GM13976 (cell line): ENCODE results near the gene DHDH.

ENCODE experiments used
- DNase-seq: peaks from one replicate; pipeline ENCODE4 v3.0.0; 2012; ENCODE audit warnings: low spot score
- in situ Hi-C: fragments of 300-500 bp; cut with MboI; formaldehyde crosslinking; loops from one replicate; pipeline ENCODE4 v1.12.0; 2022; ENCODE audit warnings: low sequenced_read_pairs, mixed read lengths, inconsistent platforms; ENCODE audit not compliant: unreplicated experiment
- TF ChIP-seq, protein P1 (sequence below): IDR thresholded peaks from 2 replicates; pipeline ENCODE4 v1.5.1; 2012; ENCODE audit warnings: borderline replicate concordance, mild to moderate bottlenecking; ENCODE audit not compliant: insufficient read depth; ENCODE audit errors: extremely low read depth, missing control alignments, control extremely low read depth

The DHDH gene

DNA sequence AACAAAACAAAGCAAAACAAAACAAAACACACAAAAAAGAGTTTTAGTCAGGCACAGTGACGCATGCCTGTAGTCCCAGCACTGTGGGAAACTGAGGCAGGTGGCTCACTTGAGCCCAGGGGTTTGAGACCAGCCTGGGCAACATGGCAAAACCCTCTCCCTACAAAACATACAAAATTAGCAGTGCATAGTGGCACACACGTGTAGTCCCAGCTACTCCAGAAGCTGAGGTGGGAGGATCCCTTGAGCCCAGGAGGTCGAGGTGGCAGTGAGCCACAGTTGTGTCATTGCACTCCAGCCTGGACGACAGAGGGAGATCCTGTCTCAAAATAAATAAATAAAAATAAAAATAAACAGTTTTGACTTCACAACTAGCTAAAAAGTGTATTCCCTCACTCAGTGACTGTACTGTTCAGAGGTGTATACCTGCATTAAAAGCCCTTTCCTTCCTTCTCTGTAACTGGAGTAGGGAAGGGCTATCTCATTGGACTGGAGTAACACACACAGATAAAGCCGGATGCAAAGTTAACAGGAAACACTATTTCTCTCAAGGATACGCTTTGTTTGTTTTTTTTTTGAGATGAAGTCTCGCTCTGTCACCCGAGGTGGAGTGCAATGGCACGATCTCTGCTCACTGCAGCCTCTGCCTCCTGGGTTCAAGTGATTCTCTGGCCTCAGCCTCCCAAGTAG lies 17.5 kb downstream of the DHDH start:
- in situ Hi-C loops: no loop called here
- no peak for DNase-seq
- TF ChIP-seq, protein P1, sequence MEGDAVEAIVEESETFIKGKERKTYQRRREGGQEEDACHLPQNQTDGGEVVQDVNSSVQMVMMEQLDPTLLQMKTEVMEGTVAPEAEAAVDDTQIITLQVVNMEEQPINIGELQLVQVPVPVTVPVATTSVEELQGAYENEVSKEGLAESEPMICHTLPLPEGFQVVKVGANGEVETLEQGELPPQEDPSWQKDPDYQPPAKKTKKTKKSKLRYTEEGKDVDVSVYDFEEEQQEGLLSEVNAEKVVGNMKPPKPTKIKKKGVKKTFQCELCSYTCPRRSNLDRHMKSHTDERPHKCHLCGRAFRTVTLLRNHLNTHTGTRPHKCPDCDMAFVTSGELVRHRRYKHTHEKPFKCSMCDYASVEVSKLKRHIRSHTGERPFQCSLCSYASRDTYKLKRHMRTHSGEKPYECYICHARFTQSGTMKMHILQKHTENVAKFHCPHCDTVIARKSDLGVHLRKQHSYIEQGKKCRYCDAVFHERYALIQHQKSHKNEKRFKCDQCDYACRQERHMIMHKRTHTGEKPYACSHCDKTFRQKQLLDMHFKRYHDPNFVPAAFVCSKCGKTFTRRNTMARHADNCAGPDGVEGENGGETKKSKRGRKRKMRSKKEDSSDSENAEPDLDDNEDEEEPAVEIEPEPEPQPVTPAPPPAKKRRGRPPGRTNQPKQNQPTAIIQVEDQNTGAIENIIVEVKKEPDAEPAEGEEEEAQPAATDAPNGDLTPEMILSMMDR: no peak

DNA sequence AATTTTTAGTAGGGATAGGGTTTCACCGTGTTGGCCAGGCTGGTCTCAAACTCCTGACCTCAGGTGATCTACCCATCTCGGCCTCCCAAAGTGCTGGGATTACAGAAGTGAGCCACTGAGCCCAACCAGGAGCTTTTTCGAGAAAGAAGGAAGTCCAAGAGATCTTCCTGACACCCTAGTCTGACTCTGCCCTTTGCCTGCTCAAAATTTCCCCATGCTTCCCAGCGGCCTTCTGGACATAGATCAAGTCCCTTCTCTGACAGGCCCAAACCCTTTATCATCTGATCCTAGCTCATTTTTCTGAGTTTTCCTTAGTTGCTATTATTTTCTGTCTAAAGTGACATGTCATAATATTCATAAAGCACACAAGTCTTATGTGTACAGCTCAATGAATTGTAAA lies 19.6 kb downstream of the DHDH start:
- no peak for DNase-seq
- in situ Hi-C loops: no loop called here
- TF ChIP-seq, protein P1: no peak

DNA sequence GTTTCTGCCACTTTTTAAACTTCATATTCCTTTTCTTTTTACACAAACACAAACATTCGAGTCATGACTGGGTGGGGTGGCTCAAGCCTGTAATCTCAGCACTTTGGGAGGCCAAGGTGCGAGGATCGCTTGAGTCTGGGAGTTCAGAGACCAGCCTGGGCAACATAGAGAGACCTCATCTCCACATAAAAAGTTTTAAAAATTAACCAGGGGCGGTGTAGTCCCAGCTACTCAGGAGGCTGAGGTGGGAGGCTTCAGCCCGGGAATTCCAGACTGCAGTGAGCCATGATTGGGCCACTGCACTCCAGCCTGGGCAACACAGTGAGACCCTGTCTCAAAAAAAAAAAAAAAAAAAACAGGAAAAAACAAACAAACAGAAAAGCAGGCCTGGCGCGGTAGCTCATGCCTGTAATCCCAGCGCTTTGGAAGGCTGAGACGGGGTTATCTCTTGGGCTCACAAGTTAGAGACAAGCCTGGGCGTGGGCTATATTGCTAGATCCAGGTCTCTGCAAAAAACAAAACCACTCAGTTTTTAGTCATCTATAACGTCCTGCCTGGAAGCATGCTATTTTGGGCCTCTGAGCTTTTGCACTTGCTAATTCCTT lies 20.6 kb downstream of the DHDH start:
- no peak for DNase-seq
- in situ Hi-C loops: no loop called here
- TF ChIP-seq, protein P1: no peak

DNA sequence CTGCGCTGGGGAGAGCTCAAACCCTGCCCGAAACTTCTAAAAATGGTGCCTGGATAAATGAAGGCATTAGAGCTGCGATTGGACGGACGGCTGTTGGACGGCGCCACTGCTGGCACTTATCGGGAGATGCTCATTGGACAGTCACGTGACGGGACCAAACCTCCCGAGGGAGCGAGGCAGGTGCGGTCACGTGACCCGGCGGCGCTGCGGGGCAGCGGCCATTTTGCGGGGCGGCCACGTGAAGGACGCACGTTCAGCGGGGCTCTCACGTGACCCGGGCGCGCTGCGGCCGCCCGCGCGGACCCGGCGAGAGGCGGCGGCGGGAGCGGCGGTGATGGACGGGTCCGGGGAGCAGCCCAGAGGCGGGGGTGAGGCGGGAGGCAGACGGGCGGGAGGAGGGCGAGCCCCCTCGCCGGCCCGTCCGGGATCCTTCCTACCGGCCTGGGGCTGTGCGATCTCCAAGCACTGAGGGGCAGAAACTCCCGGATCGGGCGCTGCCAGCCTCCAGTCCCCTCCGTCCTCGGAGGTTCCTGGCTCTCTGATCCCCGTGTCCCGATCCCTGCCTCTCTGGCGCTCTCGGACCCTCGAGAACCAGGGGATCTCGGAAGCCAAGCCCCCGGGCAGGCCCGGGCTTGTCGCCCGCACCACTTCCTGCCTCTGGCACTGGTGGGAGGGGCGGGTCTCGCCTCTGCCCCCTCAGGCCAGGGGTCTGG lies 21.3 kb downstream of the DHDH start, which contains the start of gene BAX:
Gene BAX (plus strand): TSS at position 281 of the 713 bp plus-strand sequence. CDS start 54 bp downstream, at position 335.
- DNase-seq: peak; percentile 98
- in situ Hi-C loops: no loop called here
- TF ChIP-seq, protein P1: no peak

DNA sequence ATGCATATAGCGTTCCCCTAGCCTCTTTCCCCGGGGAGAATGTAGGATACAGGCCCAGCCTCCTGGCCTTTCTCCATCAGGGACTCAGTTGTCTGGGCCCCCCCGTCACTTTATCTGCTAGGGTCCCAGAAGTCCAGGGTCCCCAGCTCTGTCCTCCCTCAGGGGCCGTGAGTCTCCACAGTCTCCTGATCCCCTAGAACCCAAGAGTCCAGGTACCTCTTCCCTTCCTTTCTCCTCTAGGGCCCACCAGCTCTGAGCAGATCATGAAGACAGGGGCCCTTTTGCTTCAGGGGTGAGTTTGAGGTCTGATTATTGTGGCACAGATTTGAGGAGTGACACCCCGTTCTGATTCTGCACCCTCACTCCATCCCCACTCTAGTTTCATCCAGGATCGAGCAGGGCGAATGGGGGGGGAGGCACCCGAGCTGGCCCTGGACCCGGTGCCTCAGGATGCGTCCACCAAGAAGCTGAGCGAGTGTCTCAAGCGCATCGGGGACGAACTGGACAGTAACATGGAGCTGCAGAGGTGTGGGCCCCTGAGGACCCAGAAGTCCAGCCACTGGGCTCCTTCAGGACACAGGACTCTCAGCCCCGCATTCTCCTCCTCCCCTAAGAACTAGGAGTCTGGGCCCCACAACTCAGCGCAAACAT lies 21.9 kb downstream of the DHDH start:
- no peak for DNase-seq
- in situ Hi-C loops: no loop called here
- TF ChIP-seq, protein P1: no peak

DNA sequence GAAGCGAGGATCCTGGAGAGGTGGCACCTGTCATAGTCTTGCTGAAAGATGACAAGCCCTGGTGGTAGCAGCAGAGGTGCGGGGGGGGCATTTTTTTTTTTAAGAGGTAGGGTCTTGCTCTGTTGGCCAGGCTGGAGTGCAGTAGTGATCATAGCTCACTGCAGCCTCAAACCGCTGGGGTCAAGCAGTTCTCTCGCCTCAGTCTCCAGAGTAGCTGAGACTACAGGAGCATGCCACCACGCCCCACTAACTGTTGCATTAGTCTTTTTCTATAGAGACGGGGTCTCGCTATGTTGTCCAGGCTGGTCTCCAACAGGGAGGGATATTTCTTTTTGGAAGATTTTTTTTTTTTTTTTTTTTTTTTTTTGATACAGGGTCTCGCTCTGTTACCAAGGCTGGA lies 24.5 kb downstream of the DHDH start:
- no peak for DNase-seq
- in situ Hi-C loops: no loop called here
- TF ChIP-seq, protein P1: no peak
